GM18499 (cell line): Measurements from ENCODE around the gene ELFN1.

Experiments
- ATAC-seq: cut with Tn5 transposase; IDR thresholded peaks from one replicate; pipeline ENCODE4 v1.9.1; 2021; ENCODE audit warnings: moderate number of reproducible peaks; ENCODE audit not compliant: insufficient read depth, unreplicated experiment

ELFN1 gene

DNA sequence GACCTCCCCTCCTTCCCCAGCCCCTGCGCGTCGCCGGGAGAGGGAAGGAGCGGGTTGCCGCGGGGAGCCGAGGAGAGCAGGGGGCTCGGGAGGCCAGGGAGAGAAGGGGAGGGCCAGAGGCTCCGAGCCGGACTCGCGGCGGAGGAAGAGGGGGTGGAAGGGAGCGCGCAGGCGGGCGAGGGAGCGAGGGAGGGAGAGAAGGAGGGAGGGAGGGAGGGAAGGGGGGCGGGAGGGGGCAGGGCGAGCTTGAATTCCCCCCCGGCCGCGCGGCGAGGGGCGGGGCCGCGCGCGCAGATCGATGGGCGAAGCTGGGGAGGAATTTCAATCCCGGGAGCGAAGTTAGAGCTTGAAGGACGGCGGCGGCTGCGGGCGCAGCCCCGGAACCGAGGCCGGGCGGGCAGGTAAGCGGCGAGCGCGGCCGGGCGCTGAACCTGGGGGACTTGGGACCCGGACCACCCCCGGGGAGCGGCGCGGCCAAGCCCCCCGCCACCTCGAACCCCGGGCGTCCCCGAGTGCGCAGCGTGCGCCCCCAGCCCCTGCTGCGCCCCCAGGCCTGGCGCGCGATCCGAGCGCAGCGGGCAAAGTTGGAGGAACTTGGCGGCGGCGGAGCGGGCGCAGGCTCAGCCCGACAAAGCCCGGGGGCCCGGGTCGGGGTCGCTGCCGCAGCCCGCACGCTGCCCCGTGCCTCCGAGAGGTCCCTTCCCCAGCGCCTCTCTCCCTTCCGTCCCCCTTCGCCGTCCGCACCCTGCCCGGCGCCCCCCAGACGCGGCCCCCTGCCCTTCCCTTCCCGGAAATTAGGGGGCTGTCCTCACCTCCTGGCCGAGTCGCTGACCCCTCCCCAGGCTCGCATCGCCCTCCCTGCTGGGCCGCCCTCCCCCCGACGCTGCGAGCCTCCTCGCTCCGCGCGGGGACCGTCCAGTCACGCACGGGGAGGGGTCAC is at the start of gene ELFN1:
TSS of gene ELFN1 (plus strand) at position 324 of the 940 bp plus-strand sequence. CDS start 74,320 bp downstream, outside the sequence.
- no peak for ATAC-seq

DNA sequence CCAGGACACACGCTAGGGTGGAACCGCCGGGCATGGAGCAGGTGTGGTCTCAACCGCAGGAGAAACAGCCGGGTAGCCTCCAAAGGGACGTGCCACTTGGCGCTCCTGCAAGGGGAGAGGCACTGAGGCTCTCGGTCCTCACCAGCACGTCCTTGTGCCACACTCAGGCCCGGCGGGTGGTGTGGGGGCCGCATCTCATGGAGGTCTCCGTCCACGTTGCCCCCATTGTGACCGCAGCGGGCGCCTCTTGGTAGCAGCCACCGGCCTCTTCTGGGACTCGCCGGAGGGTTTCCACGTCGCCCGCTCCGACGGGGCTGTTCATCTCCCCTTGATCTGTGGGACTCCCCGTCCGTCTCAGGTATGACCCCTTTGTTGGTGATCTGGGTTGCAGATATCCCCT is 49.2 kb upstream of the ELFN1 start:
- no peak for ATAC-seq

DNA sequence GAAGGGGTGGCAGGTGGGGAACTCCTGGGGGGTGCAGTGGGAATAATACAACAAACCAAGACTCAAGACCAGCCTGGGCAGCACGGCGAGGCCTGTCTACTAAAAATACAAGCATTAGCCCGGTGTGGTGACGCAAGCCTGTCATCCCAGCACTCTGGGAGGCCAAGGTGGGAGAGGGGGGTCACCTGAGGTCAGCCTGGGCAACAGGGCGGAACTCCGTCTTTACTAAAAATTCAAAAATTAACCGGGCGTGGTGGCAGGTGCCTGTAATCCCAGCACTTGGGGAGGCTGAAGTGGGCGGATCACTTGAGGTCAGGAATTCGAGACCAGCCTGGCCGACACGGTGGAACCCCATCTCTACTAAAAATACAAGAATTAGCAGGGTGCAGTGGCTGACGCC is 48.4 kb upstream of the ELFN1 start:
- ATAC-seq: no peak

DNA sequence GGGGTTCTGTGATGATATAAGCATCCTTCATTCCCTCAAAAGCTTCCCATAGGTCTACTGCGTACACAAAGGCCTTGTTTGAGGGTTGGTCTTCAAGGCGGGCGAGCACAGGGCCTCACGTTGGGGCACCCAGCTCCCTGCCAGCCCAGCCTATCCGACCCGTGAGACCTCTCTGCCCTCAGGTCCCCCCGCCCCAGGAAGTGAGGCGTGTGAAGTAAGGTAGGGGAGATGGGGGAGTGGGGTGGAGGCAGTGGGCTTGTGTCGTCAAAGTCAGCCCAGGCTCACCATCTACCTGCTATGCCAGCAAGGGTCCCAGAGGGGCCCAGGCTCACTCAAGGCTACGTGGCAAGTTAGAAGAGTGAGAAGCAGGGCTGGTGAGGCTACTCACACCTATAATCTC is 47.6 kb upstream of the ELFN1 start:
- no peak for ATAC-seq

DNA sequence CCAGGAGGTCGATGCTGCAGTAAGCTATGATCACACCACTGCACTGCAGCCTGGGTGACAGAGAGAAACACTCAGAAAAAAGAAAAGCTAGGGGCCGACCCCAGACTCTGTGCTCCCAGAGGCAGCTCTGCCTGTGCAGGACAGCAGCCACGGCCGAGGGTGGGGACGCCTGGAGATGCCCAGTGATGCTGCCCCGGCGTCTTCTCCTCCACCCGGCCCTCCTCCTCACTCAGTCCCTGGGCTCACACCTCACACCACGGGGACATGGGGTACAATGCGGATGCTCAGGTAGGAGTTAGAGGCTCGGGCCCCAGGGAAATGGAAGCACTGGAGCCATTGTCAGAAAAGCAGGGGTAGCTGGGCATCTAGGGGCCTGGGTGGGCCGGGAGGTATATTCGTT is 46.3 kb upstream of the ELFN1 start:
- ATAC-seq: no peak

DNA sequence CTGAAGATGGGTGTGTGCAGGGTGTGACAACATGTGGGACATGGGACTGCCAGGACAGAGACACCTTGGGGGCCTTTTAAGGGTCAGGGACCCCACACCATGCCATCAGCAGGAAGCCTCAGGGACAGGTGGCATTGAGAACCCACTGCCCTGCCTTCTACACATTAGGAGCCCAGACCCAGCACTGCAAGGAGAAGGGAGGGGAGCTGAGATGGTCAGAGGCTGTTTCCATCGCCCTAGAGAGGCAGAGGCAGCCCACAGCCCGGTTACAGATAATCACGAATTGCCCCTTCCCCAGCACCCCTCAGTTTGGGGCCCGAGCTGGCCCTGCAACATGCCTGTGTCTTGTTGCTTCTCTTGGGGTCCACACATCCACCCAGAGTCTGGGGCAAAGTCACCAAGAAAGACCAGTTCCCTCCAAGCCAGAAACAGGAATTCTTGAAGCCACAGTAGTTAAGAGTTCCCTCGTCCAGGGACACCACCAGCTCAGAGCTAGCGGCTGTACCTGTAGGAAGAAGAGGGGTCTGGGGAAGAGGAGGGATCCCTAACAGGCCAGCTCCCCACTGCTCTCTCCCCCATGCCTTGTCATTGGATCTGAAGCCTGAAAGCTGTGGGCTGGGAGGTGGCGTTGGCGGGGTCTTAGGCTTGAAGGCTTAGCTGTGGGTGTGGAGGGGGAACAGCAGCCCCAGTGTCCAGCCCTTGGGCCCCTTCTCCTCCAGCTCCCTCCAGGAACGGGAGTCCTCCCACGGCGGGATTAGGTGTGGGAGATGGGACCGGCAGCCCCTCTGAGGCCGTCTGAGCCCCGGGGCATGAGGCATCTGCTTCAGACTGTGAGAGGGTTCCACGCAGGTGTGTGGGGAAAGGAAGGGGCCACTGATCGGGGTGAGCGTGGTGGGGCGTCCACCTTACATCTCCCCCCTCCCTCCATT is 44.8 kb upstream of the ELFN1 start:
- no peak for ATAC-seq

DNA sequence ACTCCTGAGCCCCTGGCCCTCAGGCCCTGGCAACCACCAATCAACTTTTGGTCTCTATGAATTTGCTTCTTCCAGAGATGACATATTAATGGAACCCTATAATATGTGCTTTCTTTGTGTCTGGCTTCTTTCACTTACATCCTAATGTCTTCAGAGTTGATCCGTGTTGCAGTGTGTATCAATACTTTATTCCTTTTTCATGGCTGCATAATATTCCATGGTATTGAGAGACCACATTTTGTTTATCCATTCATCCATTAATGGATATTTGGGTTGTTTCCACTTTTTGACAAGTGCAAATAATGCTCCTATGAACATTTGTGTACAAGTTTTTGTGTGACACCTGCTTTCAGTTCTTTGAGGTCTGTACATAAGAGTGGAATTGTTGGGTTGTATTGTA is 43.3 kb upstream of the ELFN1 start:
- ATAC-seq: no peak

DNA sequence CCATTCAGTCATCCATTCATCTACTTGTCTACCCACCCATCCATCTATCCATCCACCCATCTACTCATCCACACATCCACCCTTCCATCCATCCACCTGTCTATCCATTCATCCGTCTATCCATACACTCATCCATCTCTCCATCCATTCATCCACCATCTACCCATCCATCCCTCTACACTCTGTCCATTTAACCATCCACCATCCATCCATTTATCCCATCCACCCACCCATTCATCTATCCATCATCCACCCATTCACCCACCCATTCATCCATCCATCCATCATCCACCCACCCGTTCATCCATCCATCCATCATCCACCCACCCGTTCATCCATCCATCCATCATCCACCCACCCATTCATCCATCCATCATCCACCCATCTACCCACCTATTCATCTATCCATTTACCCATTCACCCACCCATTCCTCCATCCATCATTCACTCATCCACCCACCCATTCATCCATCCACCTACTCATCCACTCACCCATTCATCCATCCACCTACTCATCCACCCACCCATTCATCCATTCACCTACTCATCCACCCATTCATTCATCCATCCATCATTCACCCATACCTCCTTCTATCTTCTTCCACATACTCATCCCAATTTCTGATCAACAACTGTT is 39.3 kb upstream of the ELFN1 start:
- no peak for ATAC-seq

DNA sequence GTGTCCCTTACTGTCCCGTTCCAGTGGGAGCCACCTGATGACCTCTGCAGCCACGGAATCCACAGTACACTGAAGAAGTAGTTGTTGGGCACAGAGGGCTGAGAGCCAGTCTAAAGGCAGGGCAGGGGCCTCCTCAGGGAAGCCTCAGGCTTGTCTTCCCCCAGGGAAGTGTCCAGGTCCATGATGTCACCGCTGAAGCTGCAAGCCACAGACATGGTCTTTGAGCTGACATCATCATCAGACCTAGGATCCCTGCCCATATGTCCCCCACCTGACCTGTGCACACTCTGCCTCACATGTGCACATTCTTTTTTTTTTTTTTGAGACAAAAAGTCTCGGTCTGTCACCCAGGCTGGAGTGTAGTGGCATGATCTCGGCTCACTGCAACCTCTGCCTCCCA is 38.4 kb upstream of the ELFN1 start:
- no peak for ATAC-seq

DNA sequence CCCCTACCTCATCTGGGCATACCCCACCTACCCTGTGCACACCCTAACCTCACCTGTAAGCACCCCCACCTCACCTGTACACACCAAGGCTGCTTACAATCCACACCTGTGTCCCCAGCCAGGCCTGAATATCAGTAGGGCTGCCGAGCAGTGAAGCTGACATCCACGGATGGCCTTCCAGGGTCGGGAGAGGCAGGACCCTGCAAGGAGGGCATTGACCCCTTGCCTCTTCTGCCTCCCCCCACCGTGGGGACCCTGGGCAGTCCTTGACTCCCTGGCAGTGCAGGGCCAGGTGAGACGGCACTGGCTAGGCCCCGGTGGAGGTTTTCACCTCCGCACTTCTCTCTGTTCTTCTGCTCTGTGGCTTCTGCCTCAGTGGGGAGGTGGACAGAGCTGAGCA is 37.6 kb upstream of the ELFN1 start:
- no peak for ATAC-seq

DNA sequence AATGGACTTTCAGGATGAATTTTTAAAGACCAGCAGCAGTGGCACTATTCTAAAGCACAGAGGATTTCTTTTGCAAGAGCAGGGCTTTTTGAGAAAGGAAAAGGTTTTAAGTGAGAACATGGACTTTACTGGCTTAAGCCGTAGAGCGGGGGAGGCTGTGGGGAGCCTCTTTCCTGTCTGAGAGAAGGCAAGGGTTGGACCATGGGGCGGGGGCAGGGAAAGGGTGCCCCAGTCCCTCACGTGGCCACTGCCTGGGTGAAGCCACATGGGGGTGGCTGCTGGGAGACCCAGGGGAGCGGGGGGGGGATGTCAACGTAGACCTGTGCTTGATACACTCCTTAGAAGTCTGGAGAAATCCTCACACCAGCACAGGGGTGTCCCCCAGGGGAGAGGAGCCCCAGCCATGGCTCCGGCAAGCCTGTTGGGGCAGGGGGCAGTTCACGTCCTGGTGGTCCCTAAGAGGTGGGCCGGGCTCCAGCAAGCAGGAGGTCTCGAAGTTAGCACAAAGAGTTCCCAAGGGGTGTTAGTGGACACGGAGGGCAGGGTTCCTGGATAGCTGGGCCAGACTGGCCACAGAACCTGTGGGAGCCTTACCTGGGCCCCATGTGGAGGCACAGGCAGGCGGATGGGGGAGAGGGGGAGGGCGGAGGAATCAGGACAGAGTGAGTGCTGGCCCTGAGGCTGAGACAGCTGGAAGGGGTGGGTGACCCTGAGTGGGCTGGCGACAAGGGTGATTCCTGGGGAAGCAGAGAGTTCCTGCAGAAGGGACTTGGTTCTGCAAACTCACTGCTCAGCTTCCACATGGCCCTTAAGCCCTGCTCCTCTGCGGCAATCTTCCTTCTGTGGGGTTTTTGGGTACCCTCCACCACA is 36.9 kb upstream of the ELFN1 start:
- ATAC-seq: no peak

DNA sequence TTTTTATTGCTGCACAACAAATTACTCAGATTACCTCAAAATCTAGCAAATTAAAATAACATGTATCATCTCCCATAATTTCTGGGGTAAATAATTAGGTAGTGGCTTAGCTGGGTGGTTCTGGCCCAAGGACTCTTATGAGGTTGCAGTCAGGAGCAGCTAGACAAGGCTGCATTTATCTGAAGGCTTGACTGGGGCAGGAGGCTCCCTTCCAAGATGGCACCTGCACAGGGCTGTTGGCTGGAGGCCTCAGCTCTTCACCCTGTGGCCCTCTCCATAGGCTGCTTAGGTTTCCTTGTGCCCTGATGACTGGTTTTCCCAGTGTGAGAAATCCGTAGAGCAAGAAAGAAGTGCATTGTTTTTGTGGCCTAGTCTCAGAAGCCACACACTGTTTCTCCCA is 34.7 kb upstream of the ELFN1 start:
- ATAC-seq: no peak

DNA sequence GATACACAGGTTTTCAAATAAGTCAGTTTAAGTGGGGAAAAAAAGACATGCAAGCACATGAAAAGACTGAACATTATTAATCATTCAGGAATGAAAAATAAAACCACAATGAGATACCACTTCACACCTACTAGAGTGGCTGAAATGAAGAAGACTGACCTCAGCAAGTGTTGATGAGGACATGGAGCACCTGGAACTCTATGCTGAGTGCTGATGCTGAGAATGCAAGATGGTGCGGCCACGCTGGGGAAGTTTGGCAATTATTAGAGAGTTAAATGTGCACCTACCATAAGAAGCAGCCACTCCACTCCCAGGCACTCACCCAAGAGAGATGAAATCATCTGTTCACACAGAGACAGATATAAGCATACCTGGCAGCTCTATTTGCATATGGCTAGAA is 32.9 kb upstream of the ELFN1 start:
- no peak for ATAC-seq

DNA sequence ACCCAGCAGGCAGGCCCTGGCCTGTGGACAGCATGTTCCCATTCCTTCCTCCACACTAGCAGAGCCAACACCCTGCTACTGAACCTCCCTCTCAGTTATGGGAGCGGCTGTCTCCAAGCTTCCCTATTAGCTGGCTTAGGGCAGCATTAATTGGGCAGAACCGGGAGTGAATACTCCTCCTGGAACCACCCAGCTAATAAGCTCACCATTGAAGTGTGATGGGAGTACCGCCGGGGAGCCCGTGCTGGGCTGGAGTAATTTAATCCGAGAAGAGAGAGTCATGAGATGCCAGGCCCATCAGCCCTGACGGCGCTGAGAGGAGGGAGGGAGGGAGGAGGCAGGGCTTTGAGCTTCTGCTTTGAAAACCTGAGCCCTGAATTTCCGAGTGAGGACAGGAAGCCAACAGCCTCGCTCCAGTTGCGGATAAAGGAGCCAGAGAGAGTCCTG is 31.8 kb upstream of the ELFN1 start:
- no peak for ATAC-seq

DNA sequence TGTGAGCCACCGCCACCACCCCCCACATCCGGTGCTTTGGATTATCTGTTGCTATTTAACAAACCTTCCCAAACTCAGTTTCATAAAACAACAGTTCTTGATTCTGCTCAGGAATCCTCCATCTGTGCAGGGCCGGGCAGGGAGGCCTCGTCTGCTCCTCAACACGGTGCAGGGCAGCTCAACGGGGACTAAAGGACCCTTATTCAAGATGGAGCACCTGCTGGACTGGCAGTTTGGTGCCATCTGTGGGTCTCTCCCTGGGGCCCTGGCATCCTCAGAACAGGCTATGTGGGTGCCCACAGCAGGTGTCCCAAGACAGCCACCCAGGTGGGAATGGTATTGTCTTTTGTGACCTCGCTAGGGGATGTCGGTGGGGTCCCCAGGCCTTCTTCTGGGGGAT is 31.0 kb upstream of the ELFN1 start:
- ATAC-seq: no peak

DNA sequence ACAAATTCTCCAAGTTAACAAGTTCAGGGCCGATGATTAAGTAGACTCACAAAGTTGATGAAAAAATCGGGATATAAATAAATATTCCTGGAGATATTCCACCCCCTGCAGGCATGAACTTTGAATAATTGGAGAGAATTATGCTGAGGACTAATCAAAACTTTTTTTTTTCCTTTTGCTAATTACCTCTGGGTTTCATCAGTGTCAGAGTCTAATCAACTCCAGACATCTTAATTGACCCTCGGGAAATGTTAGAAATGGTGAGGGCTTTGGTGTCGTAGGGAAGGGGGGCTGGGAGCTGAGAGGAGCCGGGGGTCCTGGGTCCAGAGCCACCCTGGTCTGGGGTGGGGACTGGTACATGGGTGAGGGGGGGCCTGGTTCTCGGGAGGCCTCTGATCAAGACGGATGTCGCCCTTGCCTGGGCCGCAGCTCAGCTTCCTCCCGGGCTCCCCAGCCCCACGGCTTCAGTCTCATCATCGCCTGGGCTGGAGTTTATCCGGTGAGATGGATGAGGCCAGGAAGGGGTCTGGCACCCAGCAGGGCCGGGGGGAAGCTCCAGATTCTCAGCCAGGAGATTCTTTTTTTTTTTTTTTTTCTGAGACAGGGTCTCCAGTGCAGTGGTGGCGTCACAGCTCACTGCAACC is 30.4 kb upstream of the ELFN1 start:
- no peak for ATAC-seq

DNA sequence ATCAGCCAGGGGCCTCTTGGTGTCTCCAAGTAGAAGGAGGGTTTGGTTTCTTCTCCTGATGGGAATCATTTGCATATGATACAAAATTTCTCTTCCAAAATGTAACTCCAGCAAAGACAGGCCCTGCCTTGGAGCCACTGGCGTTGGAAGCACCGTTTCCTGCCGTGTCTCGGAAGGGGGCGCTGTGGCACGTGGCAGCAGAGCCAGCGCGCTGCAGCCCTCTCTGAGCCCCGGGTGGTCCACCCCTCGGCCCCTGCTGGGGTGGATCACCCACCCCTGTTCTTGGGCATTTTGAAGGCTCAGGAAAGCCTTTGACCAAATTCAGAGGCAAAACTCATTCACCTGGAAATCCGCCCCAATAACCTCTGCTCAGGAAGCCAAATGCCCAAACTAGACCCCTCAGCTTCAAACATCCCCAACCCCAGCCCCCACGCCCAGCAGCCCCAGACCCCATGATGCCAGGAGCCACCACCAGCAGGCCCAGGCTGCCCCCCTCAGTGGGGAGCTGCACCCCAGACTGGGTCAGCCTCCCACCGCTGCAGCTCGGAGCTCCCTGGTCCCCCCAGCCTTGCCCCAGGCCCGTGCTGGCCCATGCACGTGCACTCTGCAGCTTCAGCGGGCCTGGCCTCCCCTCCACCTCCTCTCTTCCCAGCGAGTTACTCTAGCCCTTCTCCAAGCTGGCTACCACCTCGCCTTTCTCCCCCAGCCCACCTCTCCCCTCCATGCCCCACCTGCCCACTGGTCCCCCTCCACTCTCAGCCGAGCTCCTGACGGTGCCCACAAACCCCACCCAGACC is 29.5 kb upstream of the ELFN1 start:
- no peak for ATAC-seq

DNA sequence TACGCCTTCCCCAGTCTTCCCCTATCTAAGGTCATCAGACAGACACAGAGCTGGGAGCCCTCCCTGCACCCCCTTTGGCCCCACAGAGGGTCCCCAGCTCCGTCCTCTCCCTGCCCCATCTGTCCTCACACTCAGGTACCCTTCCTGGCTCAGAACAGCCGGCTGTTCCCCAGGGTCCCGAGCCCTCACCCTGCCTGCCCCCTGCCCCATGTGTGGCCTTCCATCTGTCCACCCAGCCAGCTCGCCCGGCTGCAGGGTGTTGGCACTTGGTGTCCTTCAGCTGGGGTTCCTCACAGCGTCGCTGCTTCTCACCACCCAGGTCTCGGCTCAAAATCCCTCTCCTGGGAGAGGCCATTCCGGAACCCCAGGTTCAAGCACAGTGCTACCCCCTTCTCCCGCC is 28.9 kb upstream of the ELFN1 start:
- ATAC-seq: no peak
